Fibroblast of the conjunctiva (primary cell): Measurements from ENCODE around the gene TFF1.
"Not testable (repeated sequence)": the region's sequence is repeated elsewhere in the genome, so short reads cannot be mapped to it uniquely, and the experiment has no call there.

ENCODE experiments used
- DNase-seq: peaks from one replicate; pipeline ENCODE4 v3.0.0-alpha.2; 2010; ENCODE audit warnings: low read depth

The TFF1 gene

GRCh38 chr21:42366292-42367010 lies at the start of gene TFF1:
Gene TFF1 (minus strand): TSS chr21:42366535. CDS start chr21:42366495, 40 bp downstream.
- DNase-seq, result no peak

- DNase-seq, result no peak
Observed at GRCh38 chr21:42414928-42415769, 48.8 kb upstream of the TFF1 start.

GRCh38 chr21:42414553-42414927 lies 48.2 kb upstream of the TFF1 start:
- no peak for DNase-seq

- DNase-seq, result no peak
Observed at GRCh38 chr21:42414066-42414465, 47.7 kb upstream of the TFF1 start.

- DNase-seq, result no peak
Observed at GRCh38 chr21:42413500-42413899, 47.2 kb upstream of the TFF1 start.

- no peak for DNase-seq
Observed at GRCh38 chr21:42413093-42413492, 46.8 kb upstream of the TFF1 start.

- no peak for DNase-seq
Observed at GRCh38 chr21:42412636-42412933, 46.2 kb upstream of the TFF1 start.

- no peak for DNase-seq
Observed at GRCh38 chr21:42411891-42412635, 45.7 kb upstream of the TFF1 start.

- DNase-seq, result no peak
Observed at GRCh38 chr21:42411197-42411869, 45.0 kb upstream of the TFF1 start.

GRCh38 chr21:42409366-42409765 lies 43.0 kb upstream of the TFF1 start:
- DNase-seq, result no peak

GRCh38 chr21:42408718-42409117 lies 42.4 kb upstream of the TFF1 start:
- not testable (repeated sequence) for DNase-seq

- no peak for DNase-seq
Observed at GRCh38 chr21:42407476-42407875, 41.1 kb upstream of the TFF1 start.

GRCh38 chr21:42406866-42407265 lies 40.5 kb upstream of the TFF1 start:
- no peak for DNase-seq

- DNase-seq, result no peak
Observed at GRCh38 chr21:42406201-42406621, 39.9 kb upstream of the TFF1 start.

GRCh38 chr21:42405064-42406013 lies 39.0 kb upstream of the TFF1 start:
- no peak for DNase-seq

GRCh38 chr21:42404539-42404938 lies 38.2 kb upstream of the TFF1 start:
- DNase-seq, result no peak

- DNase-seq, result no peak
Observed at GRCh38 chr21:42403611-42404231, 37.4 kb upstream of the TFF1 start, which contains the start of gene UBASH3A. Gene UBASH3A (plus strand): TSS chr21:42403902. CDS start chr21:42403946, 44 bp downstream.

GRCh38 chr21:42401820-42402251 lies 35.5 kb upstream of the TFF1 start:
- no peak for DNase-seq

GRCh38 chr21:42401154-42401553 lies 34.8 kb upstream of the TFF1 start:
- DNase-seq, result no peak

- DNase-seq, result no peak
Observed at GRCh38 chr21:42400525-42400924, 34.2 kb upstream of the TFF1 start.
